Uterus (tissue), 4 donors: Measurements from ENCODE around the gene HTN3. TPM values are rescaled to one million over a fixed set of nuclear protein-coding genes. Genes with fewer than 3 reads are reported as not detected.
"Not testable (repeated sequence)": the region's sequence is repeated elsewhere in the genome, so short reads cannot be mapped to it uniquely, and the experiment has no call there.

Source experiments
- DNase-seq, 2 donors: peaks; one replicate each; pipeline ENCODE4 v3.0.0-alpha.2; 2019 to 2020
- H3K27ac ChIP-seq, 2 donors: fragments of 200-600 bp; sonication (generic); 1 replicate in 1 of 2; 2 replicates in 1 of 2; pipeline ENCODE4 v1.5.1; 2016 to 2018
- H3K27me3 ChIP-seq, 2 donors: fragments of 200-600 bp; sonication (generic); one replicate each; pipeline ENCODE4 v1.5.1; 2018 to 2019; ENCODE audit warnings: control low read depth in 1 of 2
- H3K36me3 ChIP-seq, 2 donors: fragments of 200-600 bp; sonication (generic); one replicate each; pipeline ENCODE4 v1.5.1; 2019; ENCODE audit warnings: control low read depth in 1 of 2
- H3K4me1 ChIP-seq, 2 donors: fragments of 200-600 bp; sonication (generic); one replicate each; pipeline ENCODE4 v1.5.1; 2018 to 2019; ENCODE audit warnings: control low read depth in 1 of 2
- H3K4me3 ChIP-seq, 2 donors: fragments of 200-600 bp; sonication (generic); 1 replicate in 1 of 2; 2 replicates in 1 of 2; pipeline ENCODE4 v1.5.1; 2018 to 2019; ENCODE audit warnings: mild to moderate bottlenecking in 1 of 2
- H3K9me3 ChIP-seq, 2 donors: fragments of 200-600 bp; sonication (generic); one replicate each; pipeline ENCODE4 v1.5.1; 2019; ENCODE audit warnings: control low read depth in 1 of 2
- CTCF ChIP-seq, 4 experiments: fragments of 200-600 bp in 2 of 4; fragments of 450-650 bp in 2 of 4; sonication (generic) in 2 of 4; IDR thresholded peaks; one replicate each; pipeline ENCODE4 v1.5.1; 2016 to 2019; ENCODE audit warnings: antibody characterized with exemption in 4 of 4, mild to moderate bottlenecking in 2 of 4, moderate library complexity in 1 of 4
- POLR2A ChIP-seq, 2 donors: fragments of 450-650 bp; IDR thresholded peaks; one replicate each; pipeline ENCODE4 v1.6.1; 2016; ENCODE audit warnings: antibody characterized with exemption in 2 of 2, mild to moderate bottlenecking in 1 of 2, moderate library complexity in 1 of 2
- intact Hi-C: fragments of 100-400 bp; cut with DNase I; formaldehyde crosslinking; loops from one replicate; pipeline ENCODE4 v1.15.1; 2023; ENCODE audit warnings: low total_unique reads
- total RNA-seq, 4 donors: library from RNA; depleted of rRNA in 3 of 4; stranded (reverse); fragments of >200 nt in 3 of 4; gene quantifications; one replicate each; pipeline versions ENCODE4 v1.1.0 to v1.2.4, GENCODE V29; 2014 to 2023
- donor health status: DM: yes; HTN: yes; CAD: no.

Gene HTN3
- total RNA-seq: not detected

DNA sequence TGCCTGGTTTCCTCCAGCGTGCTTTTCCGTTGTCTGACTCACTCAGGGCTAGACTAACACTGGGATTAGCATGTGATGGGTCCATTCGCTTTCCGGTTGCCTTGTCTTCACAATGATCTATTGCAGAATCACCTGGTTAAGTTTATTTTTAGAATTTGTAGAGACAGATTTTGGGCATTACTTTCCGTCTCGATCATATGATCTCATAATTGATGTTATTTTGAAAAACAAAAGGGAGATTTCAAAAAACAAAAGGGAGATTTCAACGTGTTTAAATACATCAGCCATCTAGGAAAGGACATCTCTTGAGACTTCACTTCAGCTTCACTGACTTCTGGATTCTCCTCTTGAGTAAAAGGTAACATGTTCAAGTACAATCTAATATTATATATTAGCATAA, at the start of gene HTN3:
Gene HTN3, plus strand, starts transcription at position 301 of the 400 bp plus-strand sequence. CDS start 2,282 bp downstream, outside the sequence.
- H3K36me3 ChIP-seq, DNase-seq, H3K4me3 ChIP-seq, H3K27me3 ChIP-seq, H3K9me3 ChIP-seq, H3K27ac ChIP-seq, H3K4me1 ChIP-seq, intact Hi-C loops: not testable (repeated sequence)

DNA sequence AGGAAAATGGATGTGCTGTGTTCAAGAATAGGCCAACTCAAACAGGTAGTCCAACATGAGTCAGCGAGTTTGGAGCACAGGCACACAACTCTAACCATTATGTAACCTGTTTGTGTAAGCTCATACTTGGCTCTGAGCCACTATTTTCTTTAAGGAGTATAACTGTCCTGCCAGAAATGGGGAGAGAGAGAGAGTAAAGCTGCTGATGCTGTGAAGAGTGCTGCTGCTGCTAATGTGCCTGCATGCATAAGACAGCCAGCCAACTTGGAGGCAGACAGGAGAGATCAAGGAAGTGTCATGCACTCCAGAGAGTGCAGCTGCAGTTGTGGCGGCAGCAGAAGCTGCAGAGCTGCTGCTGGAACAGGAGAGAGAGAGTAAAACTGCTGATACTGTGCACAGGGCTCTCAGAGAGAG, 44.2 kb upstream of the HTN3 start:
- Histone ChIP-seq H3K27me3 (no peaks in the 10 kb centered on the region), H3K4me1 (no peaks in the 10 kb centered on the region), H3K9me3 (no peaks in the 10 kb centered on the region), H3K4me3 (no peak overlapping the region), H3K36me3 (no peaks in the 10 kb centered on the region), H3K27ac (no peak overlapping the region)
- TF ChIP-seq POLR2A (IDR thresholded peaks at IDR 0.05) (no peak), CTCF (IDR thresholded peaks at IDR 0.05) (no peak)
- intact Hi-C loops: no loop called here
- DNase-seq: no peak

GRCh38 chr4:69986663-69987062, 41.6 kb upstream of the HTN3 start:
- Histone ChIP-seq H3K27ac (no peak overlapping the region), H3K4me3 (no peak overlapping the region), H3K27me3 (no peaks in the 10 kb centered on the region), H3K9me3 (no peaks in the 10 kb centered on the region), H3K4me1 (no peaks in the 10 kb centered on the region), H3K36me3 (no peaks in the 10 kb centered on the region)
- intact Hi-C loops: no loop called here
- TF ChIP-seq CTCF (IDR thresholded peaks at IDR 0.05): no peak
- TF ChIP-seq POLR2A (IDR thresholded peaks at IDR 0.05): no peak
- DNase-seq: no peak

DNA sequence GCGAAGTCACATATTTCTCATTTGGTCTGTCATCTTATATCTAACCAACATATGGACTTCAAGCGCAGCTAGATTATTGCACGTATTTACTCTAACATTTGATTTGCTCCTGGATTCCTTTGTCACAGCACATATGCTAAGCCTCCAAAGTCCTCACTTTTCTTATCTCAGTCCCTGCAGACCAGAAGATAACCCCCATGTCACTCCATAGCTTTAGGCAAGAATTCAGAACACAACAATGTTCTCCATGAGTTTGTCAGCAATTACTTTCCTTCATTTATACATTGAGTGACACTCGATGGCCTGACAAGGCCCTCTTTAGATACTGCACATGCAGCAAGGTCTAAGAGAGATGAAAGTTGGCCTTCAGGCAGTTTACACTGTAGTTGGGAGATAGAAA, 37.2 kb upstream of the HTN3 start:
- intact Hi-C loops: no loop called here
- Histone ChIP-seq H3K27me3 (no peaks in the 10 kb centered on the region), H3K27ac (no peak overlapping the region), H3K4me1 (no peaks in the 10 kb centered on the region), H3K36me3 (peaks cover 0 to 3% of the 10 kb centered on the region in 2 donors), H3K9me3 (no peaks in the 10 kb centered on the region), H3K4me3 (no peak overlapping the region)
- DNase-seq: no peak
- TF ChIP-seq CTCF (IDR thresholded peaks at IDR 0.05) (no peak), POLR2A (IDR thresholded peaks at IDR 0.05) (no peak)

DNA sequence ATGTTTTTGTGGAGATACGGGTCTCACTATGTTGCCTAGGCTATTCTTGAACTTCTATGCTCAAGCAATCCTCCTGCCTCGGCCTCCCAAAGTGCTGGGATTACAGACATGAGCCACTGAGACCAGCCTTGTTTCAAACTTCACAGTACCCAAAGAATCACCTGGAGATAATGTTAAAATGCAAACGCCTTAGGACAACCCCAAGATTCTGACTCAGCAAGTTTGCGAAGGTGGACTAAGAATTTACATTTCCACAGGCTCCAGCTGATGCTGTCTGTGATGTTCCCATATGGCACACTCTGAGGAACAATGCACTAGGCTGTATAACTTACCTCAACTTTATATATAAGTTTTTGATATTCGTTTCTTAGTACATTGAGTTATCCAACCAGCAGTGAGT, 33.5 kb upstream of the HTN3 start:
- H3K4me3 ChIP-seq: no peak overlapping the region
- H3K36me3 ChIP-seq: peaks cover 0 to 3% of the 10 kb centered on the region in 2 donors
- no peaks in the 10 kb centered on the region for H3K27me3 ChIP-seq
- DNase-seq: no peak
- H3K9me3 ChIP-seq: no peaks in the 10 kb centered on the region
- intact Hi-C loops: no loop called here
- no peak for TF ChIP-seq POLR2A (IDR thresholded peaks at IDR 0.05)
- no peak for TF ChIP-seq CTCF (IDR thresholded peaks at IDR 0.05)
- no peaks in the 10 kb centered on the region for H3K4me1 ChIP-seq
- no peak overlapping the region for H3K27ac ChIP-seq

DNA sequence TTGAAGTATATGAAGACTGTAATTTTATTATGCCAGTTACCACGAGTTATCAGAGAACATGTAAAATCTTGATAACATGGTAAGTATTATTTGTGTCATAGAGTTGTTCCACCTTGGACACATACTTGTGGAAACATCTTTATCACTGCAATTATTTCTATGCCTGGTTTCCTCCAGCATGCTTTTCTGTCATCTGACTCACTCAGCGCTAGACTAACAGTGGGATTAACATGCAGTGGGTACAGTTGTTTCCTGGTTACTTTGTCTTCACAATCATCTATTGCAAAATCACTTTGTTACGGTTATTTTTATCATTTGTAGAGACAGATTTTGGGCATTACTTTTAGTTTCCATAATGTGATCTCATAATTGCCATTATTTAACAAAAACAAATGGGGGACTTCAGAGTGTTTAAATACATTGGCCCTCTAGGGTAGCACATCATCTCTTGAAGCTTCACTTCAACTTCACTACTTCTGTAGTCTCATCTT, 32.7 kb upstream of the HTN3 start, which contains the start of gene STATH:
Gene STATH, plus strand, starts transcription at position 441 of the 491 bp plus-strand sequence. CDS start 2,472 bp downstream, outside the sequence.
- Histone ChIP-seq H3K4me3 (no peak within 1 kb of the TSS), H3K27me3 (no peaks in the 10 kb centered on the region), H3K4me1 (no peaks in the 10 kb centered on the region), H3K27ac (no peak within 1 kb of the TSS), H3K36me3 (peaks cover 0 to 3% of the 10 kb centered on the region in 2 donors), H3K9me3 (no peaks in the 10 kb centered on the region)
- intact Hi-C loops: no loop called here
- TF ChIP-seq POLR2A (IDR thresholded peaks at IDR 0.05): no peak
- no peak for TF ChIP-seq CTCF (IDR thresholded peaks at IDR 0.05)
- no peak for DNase-seq
